Measurements from ENCODE around the gene PHOSPHO2.

DNA sequence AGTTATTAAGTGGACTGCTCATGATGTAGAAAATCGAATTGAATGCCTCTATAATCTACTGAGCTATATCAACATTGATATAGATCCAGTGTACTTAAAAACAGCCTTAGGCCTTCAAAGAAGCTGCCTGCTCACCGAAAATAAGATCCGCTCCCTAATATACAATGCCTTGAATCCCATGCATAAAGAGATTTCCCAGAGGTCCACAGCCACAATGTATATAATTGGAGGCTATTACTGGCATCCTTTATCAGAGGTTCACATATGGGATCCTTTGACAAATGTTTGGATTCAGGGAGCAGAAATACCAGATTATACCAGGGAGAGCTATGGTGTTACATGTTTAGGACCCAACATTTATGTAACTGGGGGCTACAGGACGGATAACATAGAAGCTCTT, 41.4 kb downstream of the PHOSPHO2 start:
- TF ChIP-seq CTCF (IDR thresholded peaks at IDR 0.05; ENCODE audit: insufficient read depth, low read length) (no peak), GABPA (IDR thresholded peaks at IDR 0.05; ENCODE audit: low read depth) (no peak), POLR2AphosphoS5 (IDR thresholded peaks at IDR 0.05; ENCODE audit: low read depth) (no peak)

Measured in HL-60 (cell line).